ENCODE results near the gene SLC26A9.

Gene SLC26A9

DNA sequence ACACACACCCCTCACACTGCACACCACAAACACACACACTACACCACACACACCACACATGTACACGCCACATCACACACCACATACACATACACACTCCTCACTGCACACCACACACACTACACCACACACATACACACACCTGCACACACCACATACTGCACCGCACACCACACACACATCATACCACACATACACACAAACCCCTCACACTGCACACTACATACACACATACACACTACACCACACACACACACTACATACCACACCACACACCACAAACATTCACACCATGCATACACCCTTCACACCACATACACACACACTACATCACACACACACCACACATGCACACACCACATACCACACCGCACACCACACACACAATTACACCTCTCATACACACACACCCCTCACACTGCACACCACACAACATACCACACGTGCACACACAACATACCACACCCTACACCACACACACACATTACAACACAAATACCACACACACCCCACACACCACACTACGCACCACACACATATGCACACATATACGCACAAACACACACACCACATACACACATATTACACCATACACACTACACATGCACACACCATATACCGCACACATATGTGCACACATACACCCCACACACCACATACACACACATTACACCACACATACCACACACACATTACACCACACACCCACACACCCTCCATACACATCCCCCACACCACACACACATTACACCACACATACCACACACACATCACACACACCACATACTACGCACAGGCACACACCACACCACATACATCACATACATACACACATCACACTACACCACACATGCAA, 30.3 kb upstream of the SLC26A9 start:
- no peak for FAIRE-seq
- no peak for DNase-seq (ENCODE audit: low spot score)

DNA sequence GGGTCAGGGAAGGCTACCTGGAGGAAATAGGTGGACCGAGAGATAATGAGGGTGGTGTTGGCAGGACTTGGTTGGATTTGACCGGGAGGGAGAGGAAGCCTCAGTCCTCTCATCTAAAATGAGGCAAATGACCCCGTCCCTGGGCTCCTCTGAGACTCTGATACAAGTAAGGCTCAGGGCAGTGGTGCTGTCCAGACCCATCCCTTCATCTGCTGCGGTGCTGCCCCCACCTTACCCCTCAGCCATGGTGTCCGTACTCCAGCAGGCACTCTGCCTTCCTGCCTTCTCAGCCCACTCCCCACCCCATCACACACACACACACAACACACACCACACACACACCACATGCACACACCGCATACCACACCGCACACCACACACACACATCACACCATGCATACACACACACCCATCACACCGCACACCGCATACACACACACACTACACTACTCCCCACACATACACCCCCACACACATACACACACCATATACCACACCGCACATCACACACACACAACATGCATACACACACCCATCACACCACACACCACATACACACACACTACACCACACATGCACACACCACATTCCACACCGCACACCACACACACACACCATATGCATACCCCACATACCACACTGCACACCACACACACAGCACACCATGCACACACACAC, 29.4 kb upstream of the SLC26A9 start:
- no peak for FAIRE-seq
- DNase-seq (ENCODE audit: low spot score): no peak

DNA sequence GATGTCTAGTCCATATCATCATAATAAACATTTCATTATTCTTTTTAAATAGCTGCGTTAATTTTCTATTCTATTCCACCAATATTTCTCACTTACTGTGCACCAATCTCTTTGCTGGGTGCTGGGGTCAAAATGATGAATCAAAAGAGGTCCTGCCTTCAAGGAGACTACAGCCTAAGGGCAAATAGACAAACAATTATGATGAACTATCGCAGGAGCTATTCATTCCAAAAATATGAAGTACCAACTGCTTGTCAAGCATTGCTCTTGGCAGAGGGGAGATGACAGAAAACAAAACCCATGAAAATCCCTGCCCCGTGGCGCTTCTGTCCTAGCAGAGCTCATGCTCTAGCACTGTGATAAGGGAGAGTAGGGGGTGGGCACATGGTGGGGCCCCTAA, 28.8 kb upstream of the SLC26A9 start:
- FAIRE-seq: no peak

DNA sequence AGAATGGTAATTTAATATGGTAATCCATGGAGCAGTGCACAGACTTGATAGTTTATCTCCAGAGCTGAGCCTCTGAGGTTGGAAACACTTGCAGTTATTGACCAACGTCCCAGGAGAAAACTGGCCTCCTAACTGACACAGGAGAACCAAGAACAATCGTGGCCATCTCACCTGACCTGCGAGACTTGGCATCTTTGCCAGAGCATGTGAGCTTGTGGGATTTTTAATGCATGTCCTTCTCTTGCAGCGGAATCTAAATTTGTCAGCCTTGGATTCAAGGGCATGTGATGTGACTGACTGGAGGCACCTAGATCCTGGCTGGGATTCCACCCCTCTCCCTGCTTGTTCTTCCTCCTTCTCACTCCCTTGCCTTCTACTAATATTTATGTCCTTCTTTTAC, 27.8 kb upstream of the SLC26A9 start:
- FAIRE-seq: no peak
- DNase-seq (ENCODE audit: low spot score): no peak

More for the DNA sequence above, 28.8 kb upstream of the SLC26A9 start:
- no peak for DNase-seq (ENCODE audit: low spot score)

DNA sequence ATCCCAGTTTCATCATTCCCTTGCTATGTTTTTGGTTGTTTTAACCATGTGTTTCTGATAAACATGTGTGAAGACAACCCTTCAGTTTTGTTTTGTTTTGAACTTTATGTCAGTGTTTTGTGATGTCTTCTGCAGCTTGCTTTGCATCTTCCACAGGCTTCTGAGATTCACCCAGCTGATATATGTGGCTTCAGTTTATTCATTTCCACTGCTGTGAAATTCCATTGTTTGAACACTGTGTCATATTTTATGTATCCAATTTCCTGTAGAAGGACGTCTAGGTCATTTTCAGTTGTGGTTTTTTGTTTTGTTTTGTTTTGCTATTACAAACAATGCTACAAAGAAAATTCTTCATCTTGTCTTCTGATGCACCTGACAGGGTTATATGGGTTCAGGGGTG, 27.2 kb upstream of the SLC26A9 start:
- no peak for DNase-seq (ENCODE audit: low spot score)
- FAIRE-seq: no peak

DNA sequence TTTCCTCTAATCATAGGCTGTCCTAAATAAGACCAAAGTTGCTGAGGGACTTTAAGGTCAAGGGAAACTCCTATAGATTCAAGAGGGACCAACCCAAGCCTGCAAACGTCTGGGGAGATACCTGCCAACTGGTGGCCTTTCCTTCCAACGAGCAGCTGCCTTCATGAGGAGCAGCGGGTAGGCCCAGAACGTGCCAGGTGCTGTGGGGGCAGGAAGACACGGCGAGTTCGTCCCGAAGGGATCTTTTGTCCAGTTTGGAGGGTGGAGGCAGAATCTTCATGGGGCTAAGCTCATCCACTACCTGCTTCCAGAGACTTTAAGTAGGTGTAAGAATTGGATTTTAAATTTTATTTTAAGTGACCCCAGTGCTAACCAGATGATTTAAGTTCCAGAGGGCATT, 26.0 kb upstream of the SLC26A9 start:
- no peak for DNase-seq (ENCODE audit: low spot score)
- FAIRE-seq: no peak

DNA sequence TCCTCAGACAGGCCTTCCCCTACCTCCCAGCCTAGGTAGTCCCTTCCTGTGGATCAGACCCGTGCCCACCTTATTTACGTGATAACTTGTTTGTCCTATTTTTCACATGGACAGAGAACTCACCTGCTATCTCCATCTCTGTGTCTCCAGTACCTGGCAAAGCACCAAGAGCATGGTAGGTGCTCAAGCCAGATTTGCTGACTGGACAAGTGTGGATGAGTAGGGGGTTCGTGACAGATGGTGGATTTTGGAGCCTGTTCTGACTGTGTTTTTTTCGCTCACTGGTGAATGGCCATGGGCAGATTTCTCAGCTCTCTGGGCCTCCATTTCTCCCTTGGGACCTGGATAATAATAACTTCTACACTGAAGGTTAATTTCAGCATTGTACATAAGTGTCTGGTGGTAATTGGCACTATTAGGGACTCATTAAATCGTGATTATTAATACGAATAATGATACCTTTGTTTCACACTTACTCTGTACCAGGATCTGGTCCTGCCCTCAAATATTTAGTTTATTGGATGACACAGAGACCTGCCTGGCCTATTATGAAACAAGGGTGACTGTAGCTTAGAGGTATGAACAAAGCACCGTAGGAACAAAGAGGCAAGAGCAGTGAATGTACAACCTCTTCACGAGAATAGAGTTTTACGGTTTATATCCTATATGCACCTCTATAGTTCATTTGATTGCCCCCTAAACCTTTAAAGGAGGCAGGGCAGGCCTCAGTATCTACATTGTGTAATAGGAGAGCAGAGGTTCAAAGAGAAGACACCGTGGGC, 24.5 kb upstream of the SLC26A9 start:
- FAIRE-seq: no peak
- no peak for DNase-seq (ENCODE audit: low spot score)

DNA sequence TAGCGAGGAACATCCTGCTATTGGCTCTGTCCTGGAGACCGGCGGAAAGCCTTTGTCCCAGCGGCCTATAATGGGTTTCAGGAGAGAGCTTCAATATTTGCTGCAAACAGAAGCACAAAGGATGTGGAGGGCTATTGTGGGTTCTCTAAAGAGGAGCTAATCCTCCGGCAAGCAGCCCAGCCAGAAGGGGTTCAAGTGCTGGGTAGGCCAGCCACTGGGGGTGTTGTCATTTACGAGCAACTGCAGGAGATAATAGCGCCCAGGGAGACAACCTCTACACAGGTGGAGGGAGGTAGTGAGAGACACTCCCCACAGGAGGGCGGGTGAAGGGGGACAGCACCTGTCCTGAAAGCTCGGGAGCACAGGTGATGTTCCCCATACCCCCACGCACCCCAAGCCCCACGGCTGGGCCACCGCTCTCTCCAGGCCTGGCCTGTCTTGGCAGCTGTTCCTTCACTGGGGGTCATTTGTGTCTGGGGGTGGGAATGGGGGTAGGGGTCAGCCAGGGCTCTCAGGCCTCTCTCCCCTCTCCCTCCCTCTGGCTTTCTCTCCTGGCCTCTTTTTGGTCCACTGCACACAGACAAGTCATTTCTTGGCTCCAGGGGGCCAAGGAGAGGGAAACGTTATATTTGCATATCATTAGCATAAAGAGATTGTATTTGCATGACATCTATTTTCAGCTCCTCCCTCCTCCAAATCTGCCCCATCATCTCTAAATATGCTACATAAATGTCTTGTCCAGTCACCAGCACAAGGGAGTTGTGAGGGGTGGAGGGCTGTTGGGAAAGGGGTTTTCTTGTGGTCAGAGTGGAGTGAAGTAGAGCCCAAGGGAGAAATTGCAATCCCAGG, 22.0 kb upstream of the SLC26A9 start:
- FAIRE-seq (no peak), DNase-seq (ENCODE audit: low spot score) (no peak)

DNA sequence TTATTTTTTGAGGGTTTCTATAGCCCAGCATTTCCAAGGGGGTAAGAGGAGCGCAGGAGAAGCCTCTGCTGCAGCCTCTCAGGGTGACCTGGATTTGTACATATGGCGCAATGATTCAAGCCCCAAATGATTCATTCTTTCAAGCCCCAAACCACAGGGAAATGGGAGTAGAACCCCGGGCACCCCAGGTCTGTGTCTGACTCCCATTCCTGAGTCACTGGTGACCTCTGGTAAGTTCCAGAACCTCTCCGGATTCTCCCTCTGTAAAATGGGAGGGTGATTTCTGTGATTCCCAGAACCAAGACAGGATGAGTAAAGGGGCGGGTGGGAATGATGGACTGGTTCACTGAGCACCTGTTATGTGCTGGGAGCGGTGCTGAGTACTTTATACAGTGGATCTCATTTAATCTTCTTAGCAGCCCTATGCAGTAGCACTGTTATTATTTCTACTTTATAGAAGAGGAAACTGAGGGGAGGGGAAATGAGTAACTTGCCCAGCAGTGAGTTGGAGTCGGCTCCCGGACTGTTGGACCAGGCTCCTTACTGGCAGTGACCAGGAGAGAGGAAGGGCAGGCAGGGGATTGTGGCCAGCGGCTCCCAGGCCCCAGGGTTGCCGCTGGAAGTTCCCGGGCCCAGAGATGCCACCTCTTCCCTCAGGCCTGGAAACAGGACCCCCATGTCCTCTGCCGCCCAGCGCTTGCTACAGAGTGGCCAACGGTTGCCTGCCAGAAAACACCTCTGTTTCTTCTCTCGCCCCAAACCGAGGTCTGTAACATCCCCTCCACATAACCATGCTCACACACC, 20.3 kb upstream of the SLC26A9 start:
- FAIRE-seq: no peak
- peak; percentile 99 for DNase-seq (ENCODE audit: low spot score)

DNA sequence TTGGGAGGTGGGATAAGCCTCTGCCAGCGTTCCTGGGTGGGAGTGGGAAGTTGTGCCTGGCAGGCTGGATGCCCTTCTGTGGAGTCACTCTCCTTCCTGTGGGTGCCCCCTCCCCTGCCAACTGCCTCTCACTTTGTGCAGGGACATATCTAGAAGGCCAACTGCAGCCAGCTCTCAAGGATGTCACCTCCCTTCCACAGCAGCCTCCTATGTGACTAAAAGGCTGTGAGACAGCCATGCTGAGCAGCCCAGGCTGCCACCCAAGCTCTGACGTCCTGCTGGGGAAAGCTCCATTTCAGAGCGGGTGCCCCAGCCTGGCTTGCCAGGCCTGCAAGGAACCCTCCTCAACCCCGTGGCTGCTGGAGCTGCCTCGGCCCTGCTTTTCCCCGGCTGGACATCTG, 19.6 kb upstream of the SLC26A9 start:
- FAIRE-seq (no peak), DNase-seq (ENCODE audit: low spot score) (peak; percentile 65)

DNA sequence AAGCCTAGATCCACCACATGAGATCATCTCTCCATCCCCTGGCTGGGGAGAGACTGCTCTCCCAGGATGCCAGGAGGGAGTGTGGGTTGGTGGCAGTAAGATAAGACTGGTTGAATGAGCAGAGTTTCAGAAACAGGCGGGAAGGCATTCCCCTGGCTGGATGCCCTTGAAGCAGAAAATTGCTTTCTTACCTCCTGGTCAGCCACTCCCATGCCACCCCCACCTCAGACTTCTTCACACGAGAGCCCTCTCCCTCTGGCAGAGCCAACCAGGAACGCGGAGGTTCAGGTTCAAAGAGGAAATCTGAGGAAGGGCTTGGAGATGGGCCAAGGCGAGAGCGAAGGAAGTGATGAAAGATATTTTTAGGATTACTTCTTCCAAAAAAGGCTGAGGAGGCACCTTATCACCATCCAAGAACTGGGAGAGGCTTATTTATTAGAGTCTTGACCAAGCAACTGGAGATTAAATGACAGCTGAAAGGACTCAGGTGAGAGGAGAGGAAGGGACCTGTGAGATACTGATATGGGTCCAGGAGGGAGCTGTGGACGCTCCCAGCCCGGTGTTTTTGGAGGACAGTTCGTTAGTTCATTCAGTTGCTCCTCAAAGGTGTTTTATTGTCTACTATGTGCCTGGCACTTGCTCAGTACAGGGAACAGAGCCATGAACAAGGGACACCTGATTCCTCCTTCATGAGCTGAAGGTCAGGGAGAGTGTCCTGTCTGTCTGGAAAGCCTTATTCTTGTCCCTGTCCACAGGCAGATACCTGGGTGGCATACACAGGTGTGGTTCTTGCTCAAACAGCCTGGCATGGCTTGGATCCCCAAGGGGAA, 18.9 kb upstream of the SLC26A9 start:
- FAIRE-seq: no peak
- DNase-seq (ENCODE audit: low spot score): peak; percentile 99

DNA sequence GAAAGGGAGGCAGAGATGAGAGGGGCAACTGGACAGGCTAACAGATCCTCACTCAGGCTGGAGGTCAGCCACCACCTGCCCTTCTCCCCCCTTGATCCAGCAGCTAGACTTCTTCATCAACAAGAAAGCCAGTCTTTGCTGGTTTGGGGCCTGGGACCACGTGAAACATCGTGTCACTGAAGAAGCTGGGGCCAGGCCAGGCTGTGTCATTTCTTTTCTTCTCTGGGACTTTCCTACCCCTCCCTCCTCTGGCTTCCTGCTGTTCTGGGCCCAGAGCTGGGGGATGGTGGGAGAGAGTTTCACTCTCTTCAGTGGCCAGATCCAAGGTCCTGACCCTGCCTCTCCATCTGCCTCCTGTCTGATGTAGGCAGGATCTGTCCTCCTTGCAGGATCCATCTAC, 18.1 kb upstream of the SLC26A9 start:
- FAIRE-seq: no peak
- peak; percentile 90 for DNase-seq (ENCODE audit: low spot score)

DNA sequence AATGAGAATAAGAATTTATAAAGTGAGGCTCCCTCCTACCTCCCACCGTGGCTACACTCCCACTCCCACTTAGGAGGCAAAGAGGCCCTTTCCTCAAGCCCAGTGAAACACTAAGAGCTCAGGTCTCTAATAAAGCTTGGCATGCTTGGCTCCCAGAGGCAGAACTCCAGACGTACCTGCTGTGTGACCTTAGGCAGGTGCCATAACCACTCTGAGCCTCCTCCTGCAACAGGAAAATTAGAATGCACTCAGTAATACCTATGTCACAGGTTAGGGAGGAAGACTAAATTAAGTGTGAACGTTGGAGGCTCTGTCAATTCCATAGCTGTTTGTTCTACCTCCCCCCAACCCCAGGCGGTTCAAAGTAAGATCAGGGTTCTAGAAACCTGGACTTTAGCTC, 16.5 kb upstream of the SLC26A9 start:
- no peak for FAIRE-seq
- DNase-seq (ENCODE audit: low spot score): no peak

DNA sequence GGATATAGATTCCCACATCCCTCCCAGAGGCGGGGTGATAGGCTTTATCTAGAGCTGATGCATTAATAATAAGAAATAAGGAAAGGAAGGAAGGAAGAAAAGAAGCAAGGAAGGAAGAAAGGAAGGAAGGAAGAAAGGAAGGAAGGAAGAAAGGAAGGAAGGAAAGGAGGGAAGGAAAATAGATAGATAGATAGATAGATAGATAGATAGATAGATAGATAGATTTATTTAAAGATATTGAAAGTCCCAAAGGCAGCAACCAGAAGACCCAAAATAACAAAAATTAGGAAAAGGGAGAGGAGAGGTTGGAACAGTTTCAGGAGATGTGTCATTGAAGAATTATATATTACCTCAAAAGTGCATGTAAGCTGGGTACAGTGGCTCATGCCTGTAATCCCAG, 12.2 kb upstream of the SLC26A9 start:
- DNase-seq (ENCODE audit: low spot score) (no peak), FAIRE-seq (no peak)

DNA sequence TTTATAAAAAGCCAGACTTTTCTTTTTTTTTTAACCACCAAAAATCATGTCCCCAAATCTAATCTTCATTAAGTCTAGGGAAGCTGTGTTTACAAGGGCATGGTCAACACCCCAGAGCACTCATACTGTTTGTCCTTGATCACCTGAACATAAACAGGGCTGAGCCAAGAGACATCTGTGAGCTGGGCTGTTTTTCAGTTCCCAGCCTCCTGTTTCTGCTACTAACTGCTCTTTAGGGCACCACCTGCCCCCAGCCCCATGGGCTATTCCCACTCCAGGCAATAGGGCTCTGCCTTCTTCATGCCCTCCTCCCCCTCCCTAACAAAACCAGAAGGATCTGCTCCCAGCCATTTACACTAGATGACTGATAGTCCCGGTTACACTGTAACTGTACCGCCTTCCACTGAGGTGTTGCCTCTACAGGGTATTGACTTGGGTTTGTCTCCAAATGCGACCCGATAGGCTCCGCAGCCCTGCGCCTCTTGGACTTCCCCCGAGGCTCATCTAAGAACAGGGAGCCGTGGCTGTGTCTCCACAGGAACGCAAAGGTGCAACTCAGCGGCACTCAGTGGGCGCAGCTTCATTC, 11.7 kb upstream of the SLC26A9 start:
- no peak for FAIRE-seq
- no peak for DNase-seq (ENCODE audit: low spot score)

DNA sequence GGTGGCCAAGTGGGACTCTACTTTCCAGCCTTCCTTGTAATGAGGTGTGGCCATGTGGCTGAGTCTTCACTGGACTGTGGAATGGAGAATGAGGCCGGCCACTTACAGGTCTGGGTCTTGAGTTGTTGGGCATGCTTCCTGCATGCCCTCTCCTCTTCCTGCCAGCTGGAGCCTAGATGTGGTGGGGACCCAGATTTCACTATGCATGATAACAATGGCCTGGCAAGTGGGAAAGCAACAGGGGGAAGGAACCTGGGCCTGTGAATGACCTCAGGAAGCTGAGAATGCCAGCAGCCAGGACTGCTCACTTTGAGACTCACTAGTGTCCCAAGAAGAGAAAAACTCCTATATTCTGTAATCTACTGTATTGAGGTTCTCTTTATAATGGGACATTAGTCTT, 8.5 kb upstream of the SLC26A9 start:
- FAIRE-seq: no peak
- DNase-seq (ENCODE audit: low spot score): no peak

DNA sequence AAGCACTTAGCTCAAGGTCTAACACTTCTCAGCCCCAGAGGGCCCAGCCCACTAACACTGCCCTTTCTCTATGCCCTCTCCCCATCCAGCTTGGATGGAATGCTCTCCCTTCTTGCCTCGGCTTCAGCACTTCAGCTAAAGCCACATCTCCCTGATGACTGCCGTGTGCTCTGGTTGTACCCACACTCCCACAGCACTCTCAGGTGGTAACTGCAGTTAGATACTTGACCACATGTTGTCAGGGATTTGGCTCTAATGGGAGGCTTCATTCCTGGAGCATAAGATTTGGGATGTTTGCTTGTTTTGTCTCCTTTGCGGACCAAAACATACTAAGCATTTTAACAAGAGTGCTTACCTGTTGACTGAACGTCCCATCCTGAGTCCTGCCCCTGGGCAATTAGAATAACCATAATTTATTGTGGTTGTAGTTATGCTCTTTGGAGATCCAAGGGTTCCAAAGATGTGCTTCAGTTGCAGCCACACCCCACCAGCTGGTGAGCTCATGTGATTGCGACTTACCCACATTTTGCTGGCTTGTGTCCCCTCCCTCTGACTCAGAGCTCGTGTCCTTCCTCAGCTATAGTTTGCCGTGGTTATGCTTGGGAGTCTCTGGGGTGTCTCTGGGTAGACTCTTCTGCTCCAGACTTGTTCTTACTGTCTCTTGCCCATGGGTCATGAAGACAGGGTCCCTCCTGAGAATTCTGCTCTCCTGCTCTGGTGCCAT, 7.7 kb upstream of the SLC26A9 start:
- DNase-seq (ENCODE audit: low spot score) (peak; percentile 72), FAIRE-seq (peak; percentile 88)

DNA sequence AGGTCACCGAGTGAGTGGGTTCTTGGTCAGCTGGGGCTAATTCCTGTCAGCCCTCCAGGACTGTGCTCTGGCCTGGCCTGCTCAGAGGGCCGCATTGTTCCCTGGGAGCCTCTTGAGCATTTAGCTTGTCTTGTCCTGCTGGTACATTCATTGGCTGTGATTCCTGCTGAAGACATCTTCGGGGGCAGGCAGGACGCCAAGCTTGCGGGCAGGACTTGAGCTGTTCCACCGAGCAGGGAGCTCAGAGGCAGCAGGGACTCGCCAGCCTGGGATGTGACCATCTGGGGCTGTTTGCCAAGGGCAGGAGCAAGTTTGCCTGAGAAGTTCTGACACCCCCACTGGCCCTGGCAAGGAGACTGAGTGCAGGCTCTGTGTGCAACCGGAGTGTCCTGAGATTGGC, 7.0 kb upstream of the SLC26A9 start:
- peak; percentile 89 for FAIRE-seq
- peak; percentile 84 for DNase-seq (ENCODE audit: low spot score)
